ENCODE results near the gene HPCAL4. TPM values are rescaled to one million over a fixed set of nuclear protein-coding genes. Genes with fewer than 3 reads are reported as not detected.

HPCAL4 gene
- total RNA-seq, 1 experiment from 2014 or later, result 0.50 TPM

- Mint-ChIP-seq H3K36me3 (no peaks in the 10 kb centered on the region), H3K4me1 (peaks cover 4% of the 10 kb centered on the region), H3K27me3 (ENCODE audit: low read depth) (peaks cover 100% of the 10 kb centered on the region), H3K4me3 (no peak overlapping the region), H3K27ac (no peak overlapping the region), H3K9me3 (no peaks in the 10 kb centered on the region)
- ChIA-PET POLR2A (no interaction called here), CTCF (interaction anchor here (1.1 to 6.6 kb wide), 3 partner anchors 7 to 279 kb away, joined by 3 to 58 read pairs (median 36); partner anchors contain the start of gene NT5C1A)
- DNase-seq (ENCODE audit: low spot score), result no peak
- TF ChIP-seq ZNF232 (CRISPR knock-in tag; IDR thresholded peaks at IDR 0.05), result no peak
- no peak for ATAC-seq
These were observed 2.8 kb upstream of the HPCAL4 start for GRCh38 chr1:39694026-39694425.

GRCh38 chr1:39692152-39693074, 1.2 kb upstream of the HPCAL4 start:
- ChIA-PET POLR2A (interaction anchor here (1.4 kb wide), 1 partner anchor 9 kb away, joined by 9 read pairs; no protein-coding TSS in a partner anchor), CTCF (interaction anchor here (1.1 to 6.6 kb wide), 11 partner anchors 9 to 116 kb away, joined by 3 to 58 read pairs (median 8); partner anchors contain the start of genes NT5C1A, PABPC4 and PPIE)
- peak; percentile 50 for ATAC-seq
- Mint-ChIP-seq H3K27ac (no peak overlapping the region), H3K27me3 (ENCODE audit: low read depth) (peaks cover 100% of the 10 kb centered on the region), H3K36me3 (no peaks in the 10 kb centered on the region), H3K9me3 (no peaks in the 10 kb centered on the region), H3K4me1 (peaks cover 4% of the 10 kb centered on the region), H3K4me3 (peak overlapping the region; percentile 43)
- peak; percentile 79 for DNase-seq (ENCODE audit: low spot score)
- TF ChIP-seq, protein P1, sequence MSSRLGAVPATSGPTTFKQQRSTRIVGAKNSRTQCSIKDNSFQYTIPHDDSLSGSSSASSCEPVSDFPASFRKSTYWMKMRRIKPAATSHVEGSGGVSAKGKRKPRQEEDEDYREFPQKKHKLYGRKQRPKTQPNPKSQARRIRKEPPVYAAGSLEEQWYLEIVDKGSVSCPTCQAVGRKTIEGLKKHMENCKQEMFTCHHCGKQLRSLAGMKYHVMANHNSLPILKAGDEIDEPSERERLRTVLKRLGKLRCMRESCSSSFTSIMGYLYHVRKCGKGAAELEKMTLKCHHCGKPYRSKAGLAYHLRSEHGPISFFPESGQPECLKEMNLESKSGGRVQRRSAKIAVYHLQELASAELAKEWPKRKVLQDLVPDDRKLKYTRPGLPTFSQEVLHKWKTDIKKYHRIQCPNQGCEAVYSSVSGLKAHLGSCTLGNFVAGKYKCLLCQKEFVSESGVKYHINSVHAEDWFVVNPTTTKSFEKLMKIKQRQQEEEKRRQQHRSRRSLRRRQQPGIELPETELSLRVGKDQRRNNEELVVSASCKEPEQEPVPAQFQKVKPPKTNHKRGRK (CRISPR knock-in tag; IDR thresholded peaks at IDR 0.05; ENCODE audit: borderline replicate concordance), result no peak
- TF ChIP-seq NR3C1 (CRISPR knock-in tag; conservative IDR thresholded peaks at IDR 0.05; ENCODE audit: low read depth), result no peak
- no peak for TF ChIP-seq RORB (CRISPR knock-in tag; IDR thresholded peaks at IDR 0.05)
- no peak for TF ChIP-seq GRHL2 (CRISPR knock-in tag; IDR thresholded peaks at IDR 0.05; ENCODE audit: insufficient replicate concordance, severe bottlenecking)
- TF ChIP-seq RELA (CRISPR knock-in tag; IDR thresholded peaks at IDR 0.05; ENCODE audit: borderline replicate concordance), result no peak
- TF ChIP-seq HMGA2 (CRISPR knock-in tag; IDR thresholded peaks at IDR 0.05), result no peak
- TF ChIP-seq PRRX2 (CRISPR knock-in tag; IDR thresholded peaks at IDR 0.05), result no peak
- no peak for TF ChIP-seq MXD4 (CRISPR knock-in tag; IDR thresholded peaks at IDR 0.05; ENCODE audit: borderline replicate concordance)
- TF ChIP-seq, protein P2, sequence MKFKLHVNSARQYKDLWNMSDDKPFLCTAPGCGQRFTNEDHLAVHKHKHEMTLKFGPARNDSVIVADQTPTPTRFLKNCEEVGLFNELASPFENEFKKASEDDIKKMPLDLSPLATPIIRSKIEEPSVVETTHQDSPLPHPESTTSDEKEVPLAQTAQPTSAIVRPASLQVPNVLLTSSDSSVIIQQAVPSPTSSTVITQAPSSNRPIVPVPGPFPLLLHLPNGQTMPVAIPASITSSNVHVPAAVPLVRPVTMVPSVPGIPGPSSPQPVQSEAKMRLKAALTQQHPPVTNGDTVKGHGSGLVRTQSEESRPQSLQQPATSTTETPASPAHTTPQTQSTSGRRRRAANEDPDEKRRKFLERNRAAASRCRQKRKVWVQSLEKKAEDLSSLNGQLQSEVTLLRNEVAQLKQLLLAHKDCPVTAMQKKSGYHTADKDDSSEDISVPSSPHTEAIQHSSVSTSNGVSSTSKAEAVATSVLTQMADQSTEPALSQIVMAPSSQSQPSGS (CRISPR knock-in tag; IDR thresholded peaks at IDR 0.05; ENCODE audit: borderline replicate concordance, low read depth), result no peak
- no peak for TF ChIP-seq STAT6 (CRISPR knock-in tag; conservative IDR thresholded peaks at IDR 0.05; ENCODE audit: low read depth)
- TF ChIP-seq, protein P3, sequence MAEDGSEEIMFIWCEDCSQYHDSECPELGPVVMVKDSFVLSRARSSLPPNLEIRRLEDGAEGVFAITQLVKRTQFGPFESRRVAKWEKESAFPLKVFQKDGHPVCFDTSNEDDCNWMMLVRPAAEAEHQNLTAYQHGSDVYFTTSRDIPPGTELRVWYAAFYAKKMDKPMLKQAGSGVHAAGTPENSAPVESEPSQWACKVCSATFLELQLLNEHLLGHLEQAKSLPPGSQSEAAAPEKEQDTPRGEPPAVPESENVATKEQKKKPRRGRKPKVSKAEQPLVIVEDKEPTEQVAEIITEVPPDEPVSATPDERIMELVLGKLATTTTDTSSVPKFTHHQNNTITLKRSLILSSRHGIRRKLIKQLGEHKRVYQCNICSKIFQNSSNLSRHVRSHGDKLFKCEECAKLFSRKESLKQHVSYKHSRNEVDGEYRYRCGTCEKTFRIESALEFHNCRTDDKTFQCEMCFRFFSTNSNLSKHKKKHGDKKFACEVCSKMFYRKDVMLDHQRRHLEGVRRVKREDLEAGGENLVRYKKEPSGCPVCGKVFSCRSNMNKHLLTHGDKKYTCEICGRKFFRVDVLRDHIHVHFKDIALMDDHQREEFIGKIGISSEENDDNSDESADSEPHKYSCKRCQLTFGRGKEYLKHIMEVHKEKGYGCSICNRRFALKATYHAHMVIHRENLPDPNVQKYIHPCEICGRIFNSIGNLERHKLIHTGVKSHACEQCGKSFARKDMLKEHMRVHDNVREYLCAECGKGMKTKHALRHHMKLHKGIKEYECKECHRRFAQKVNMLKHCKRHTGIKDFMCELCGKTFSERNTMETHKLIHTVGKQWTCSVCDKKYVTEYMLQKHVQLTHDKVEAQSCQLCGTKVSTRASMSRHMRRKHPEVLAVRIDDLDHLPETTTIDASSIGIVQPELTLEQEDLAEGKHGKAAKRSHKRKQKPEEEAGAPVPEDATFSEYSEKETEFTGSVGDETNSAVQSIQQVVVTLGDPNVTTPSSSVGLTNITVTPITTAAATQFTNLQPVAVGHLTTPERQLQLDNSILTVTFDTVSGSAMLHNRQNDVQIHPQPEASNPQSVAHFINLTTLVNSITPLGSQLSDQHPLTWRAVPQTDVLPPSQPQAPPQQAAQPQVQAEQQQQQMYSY (CRISPR knock-in tag; IDR thresholded peaks at IDR 0.05), result 0 out of 2 replicates have a peak, but pooled peaks have one; percentile 36
- no peak for TF ChIP-seq TEAD4 (CRISPR knock-in tag; IDR thresholded peaks at IDR 0.05)
- no peak for TF ChIP-seq CDX4 (CRISPR knock-in tag; IDR thresholded peaks at IDR 0.05; ENCODE audit: borderline replicate concordance)
- TF ChIP-seq NFYB (CRISPR knock-in tag; conservative IDR thresholded peaks at IDR 0.05; ENCODE audit: low read depth), result peak; percentile 41; the same call in 1 of the 2 replicates
- TF ChIP-seq ZNF232 (CRISPR knock-in tag; IDR thresholded peaks at IDR 0.05), result no peak
- no peak for TF ChIP-seq NFATC4 (CRISPR knock-in tag; IDR thresholded peaks at IDR 0.05)
- no peak for TF ChIP-seq TCF7 (CRISPR knock-in tag; IDR thresholded peaks at IDR 0.05; ENCODE audit: low read depth)
- peak; percentile 79 for TF ChIP-seq FOXP1 (CRISPR knock-in tag; IDR thresholded peaks at IDR 0.05; ENCODE audit: borderline replicate concordance)
- TF ChIP-seq ZNF138 (CRISPR knock-in tag; conservative IDR thresholded peaks at IDR 0.05), result 0 out of 2 replicates have a peak, but pooled peaks have one; percentile 46
- TF ChIP-seq, protein P4, sequence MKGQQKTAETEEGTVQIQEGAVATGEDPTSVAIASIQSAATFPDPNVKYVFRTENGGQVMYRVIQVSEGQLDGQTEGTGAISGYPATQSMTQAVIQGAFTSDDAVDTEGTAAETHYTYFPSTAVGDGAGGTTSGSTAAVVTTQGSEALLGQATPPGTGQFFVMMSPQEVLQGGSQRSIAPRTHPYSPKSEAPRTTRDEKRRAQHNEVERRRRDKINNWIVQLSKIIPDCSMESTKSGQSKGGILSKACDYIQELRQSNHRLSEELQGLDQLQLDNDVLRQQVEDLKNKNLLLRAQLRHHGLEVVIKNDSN (CRISPR knock-in tag; IDR thresholded peaks at IDR 0.05), result peak; percentile 61; the same call in 1 of the 2 replicates
- no peak for TF ChIP-seq ZNF121 (CRISPR knock-in tag; IDR thresholded peaks at IDR 0.05)
- TF ChIP-seq ATF1 (CRISPR knock-in tag; IDR thresholded peaks at IDR 0.05), result no peak
